D721Med (cell line): ENCODE results near the gene AKR1B15.

Experiments used
- DNase-seq: peaks from one replicate; pipeline ENCODE4 v3.0.0; 2011; ENCODE audit warnings: low spot score; ENCODE audit not compliant: insufficient read length
- FAIRE-seq: peaks from 2 replicates; lab custom pipeline; 2011; peaks lifted over from hg19 to GRCh38; lab: Jason Lieb, UNC
- TF ChIP-seq, protein P1 (sequence below): IDR thresholded peaks from 2 replicates; pipeline ENCODE4 v1.5.1; 2012; ENCODE audit warnings: mild to moderate bottlenecking, control low read depth; ENCODE audit not compliant: insufficient read depth; ENCODE audit errors: missing control alignments

The AKR1B15 gene

DNA sequence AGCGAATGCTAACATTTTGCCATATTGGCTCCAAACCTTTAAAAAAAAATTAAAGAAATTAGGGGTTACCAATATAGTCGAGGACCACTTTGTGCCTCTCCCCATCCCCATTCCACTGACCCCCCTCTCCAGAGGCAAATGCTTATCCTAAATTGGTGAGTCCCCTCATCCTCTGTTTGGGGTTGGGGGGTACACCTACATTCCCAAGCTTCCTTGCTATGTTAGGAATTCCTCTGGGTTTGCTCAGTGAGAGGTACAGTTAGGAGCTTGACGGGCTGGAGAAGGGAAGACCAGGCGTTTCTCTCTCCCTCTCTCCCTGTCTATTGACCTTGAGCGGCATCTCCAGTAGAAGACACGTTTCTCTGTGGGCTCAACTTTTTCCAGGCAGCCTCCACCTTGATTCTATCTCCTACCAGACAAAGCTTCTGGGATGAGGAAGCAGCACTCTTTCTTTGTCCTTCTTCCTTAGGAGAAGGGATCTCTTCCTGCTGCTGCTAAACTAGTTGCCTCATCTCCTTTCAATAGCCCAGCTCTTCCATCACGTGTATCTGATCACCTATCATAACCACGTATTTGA, 6.6 kb upstream of the AKR1B15 start:
- TF ChIP-seq, protein P1, sequence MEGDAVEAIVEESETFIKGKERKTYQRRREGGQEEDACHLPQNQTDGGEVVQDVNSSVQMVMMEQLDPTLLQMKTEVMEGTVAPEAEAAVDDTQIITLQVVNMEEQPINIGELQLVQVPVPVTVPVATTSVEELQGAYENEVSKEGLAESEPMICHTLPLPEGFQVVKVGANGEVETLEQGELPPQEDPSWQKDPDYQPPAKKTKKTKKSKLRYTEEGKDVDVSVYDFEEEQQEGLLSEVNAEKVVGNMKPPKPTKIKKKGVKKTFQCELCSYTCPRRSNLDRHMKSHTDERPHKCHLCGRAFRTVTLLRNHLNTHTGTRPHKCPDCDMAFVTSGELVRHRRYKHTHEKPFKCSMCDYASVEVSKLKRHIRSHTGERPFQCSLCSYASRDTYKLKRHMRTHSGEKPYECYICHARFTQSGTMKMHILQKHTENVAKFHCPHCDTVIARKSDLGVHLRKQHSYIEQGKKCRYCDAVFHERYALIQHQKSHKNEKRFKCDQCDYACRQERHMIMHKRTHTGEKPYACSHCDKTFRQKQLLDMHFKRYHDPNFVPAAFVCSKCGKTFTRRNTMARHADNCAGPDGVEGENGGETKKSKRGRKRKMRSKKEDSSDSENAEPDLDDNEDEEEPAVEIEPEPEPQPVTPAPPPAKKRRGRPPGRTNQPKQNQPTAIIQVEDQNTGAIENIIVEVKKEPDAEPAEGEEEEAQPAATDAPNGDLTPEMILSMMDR = no peak
- DNase-seq = no peak
- FAIRE-seq = no peak

DNA sequence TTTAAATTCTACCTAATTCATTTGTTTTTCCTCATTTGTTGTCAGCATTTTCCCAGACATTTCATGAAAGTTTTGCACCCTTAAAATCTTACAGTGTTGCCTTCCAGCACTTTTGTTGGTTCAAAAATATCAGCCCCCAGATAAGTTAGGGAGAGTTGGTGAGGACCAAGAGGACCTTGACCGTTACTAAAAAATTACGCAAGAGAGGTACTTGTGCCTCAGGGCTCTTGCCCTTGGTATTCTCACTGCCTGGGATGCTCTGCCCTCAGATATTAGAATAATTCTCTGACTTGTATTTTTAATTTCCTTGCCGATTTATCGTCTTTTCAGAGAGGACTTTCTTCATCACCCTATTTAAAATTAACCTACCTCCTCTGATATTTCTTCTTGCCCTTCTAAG, 3.5 kb upstream of the AKR1B15 start:
- no peak for FAIRE-seq
- no peak for DNase-seq
- TF ChIP-seq, protein P1 = no peak

DNA sequence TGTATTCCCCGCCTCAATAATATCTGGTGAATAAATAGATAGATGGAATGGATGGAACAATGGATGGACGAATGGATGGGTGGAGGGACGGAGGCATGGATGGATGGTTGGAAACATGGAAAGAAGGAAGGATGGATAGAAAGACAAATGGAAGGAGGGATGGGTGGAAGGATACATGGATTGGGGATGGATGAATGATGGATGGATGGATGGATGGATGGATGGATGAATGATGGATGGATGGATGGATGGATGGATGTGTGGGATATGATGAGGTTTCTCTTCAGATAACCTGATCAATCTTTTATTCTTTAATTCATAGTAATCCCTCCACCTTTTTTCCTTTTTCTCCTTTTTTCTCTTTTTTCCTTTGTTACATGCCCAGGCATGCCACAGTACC, 3.0 kb upstream of the AKR1B15 start:
- FAIRE-seq = no peak

DNA sequence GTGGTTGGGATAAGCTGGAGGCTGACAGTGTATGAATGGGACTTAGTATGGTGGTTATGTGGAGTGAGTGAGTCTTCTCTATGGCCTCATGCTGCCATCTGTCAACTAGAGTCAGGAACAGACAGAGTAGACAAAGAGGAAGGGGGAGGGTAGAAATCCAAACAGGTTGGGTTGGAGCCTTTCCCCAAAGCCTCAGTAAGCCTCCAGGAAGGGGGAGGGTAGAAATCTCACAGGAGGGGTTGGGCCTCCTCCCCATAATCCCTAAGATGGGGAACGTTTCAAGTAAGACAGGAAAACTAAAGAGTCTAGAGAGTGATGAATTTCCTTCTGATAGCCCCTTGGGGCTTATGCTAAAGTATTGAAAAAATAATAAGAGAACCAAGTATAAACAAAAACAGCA, 2.0 kb upstream of the AKR1B15 start:
- DNase-seq (peak; percentile 49), FAIRE-seq (peak; percentile 91)
- TF ChIP-seq, protein P1 = peak; percentile 47

More for the DNA sequence above, 3.0 kb upstream of the AKR1B15 start:
- DNase-seq = no peak
- TF ChIP-seq, protein P1 = no peak

DNA sequence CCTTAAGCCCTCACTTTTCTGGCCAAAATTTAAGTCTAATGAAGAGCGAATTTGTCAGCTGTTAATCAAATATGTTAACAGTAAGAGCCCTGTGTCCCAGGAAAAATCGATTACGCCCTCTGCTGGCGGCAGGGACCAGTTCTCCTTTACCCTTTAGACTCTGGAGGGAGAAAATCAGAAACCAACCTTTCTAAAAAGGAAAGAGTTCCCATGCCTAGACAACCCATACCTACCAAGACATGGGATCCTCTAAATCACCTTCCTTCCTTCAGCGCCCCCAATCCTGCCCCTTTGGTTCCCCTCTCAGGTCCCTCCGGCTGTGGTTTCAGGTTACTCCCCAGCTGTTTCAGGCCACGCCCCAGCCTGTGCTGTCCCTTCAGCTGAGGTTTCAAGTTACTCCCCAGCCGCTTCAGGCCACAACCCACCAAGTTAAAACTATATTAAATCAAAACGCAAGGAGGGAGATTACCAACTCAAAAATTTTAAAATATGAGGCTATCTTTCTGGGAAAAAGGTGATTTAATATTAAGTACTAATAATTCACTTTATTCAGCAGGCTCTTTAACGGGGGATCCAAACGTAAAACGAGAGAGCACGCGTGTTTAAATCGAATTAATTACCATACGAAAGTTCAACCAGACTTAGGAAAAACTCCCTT, 1.4 kb upstream of the AKR1B15 start:
- TF ChIP-seq, protein P1 = peak; percentile 74
- FAIRE-seq = no peak
- DNase-seq = peak; percentile 40

DNA sequence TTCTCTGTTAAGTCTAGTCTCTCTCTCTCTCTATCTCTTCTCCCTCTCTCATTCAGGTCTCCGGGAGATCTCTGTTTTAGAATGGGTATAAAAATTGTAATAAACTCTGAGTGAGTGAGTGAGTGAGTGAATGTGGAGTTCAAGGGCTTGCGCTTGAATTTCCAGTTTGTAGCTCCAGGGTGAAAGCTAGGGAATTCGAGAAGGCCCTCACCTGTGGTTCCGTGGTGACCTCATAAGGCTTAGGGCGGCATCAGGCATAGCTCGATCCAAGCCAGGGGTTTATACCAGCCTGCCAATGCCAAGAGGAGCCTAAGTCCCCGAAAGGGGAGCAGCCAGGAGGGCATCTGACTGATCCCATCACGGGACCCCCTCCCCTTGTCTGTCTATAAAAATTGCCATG, 456 bp downstream of the AKR1B15 start:
- FAIRE-seq (no peak), DNase-seq (no peak)
- TF ChIP-seq, protein P1 = no peak

DNA sequence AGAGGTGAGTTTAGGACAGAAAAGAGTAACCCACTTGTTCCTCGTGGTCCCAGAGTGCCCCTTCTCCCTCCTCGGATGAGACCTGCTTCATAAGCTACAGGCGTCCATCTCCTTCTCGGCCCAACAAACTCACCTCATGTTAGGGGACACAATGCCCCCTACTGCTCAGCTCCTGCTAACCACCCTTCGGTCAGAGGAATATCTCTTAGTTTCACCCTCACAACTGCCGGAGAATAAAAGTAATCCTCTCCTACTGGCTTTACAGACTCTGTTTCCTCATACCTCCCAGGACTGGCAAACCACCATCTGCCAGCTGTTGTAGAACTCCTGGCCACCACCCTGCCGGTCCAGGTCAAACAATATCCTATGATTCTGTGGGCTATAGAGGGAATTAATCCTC, 3.2 kb downstream of the AKR1B15 start:
- DNase-seq = no peak
- no peak for FAIRE-seq
- TF ChIP-seq, protein P1 = peak; percentile 26
